Liver (tissue), 9 donors: Measurements from ENCODE around the gene AGPAT4. TPM values are rescaled to one million over a fixed set of nuclear protein-coding genes. Genes with fewer than 3 reads are reported as not detected.

Experiments used
- DNase-seq: peaks from one replicate; pipeline ENCODE4 v3.0.0-alpha.2; 2017; ENCODE audit warnings: low spot score
- H3K27ac ChIP-seq, 2 donors: one replicate each; pipeline ENCODE4 v1.7.0; 2013; ENCODE audit warnings: inconsistent platforms in 2 of 2, low read length in 2 of 2, control low read depth in 1 of 2, low read depth in 1 of 2, mild to moderate bottlenecking in 1 of 2
- H3K27me3 ChIP-seq, 4 donors: one replicate each; pipeline versions ENCODE4 v1.6.1 to v1.7.0; 2013; ENCODE audit warnings: low read length in 3 of 4, inconsistent platforms in 1 of 4, mild to moderate bottlenecking in 1 of 4, moderate library complexity in 1 of 4; ENCODE audit not compliant: control insufficient read depth in 4 of 4, insufficient read depth in 4 of 4
- H3K36me3 ChIP-seq, 4 donors: one replicate each; pipeline versions ENCODE4 v1.6.1 to v1.7.0; 2013; ENCODE audit warnings: low read length in 3 of 4, mild to moderate bottlenecking in 3 of 4, low read depth in 1 of 4, moderate library complexity in 1 of 4; ENCODE audit not compliant: control insufficient read depth in 4 of 4, insufficient read depth in 3 of 4
- H3K4me1 ChIP-seq, 4 donors: one replicate each; pipeline versions ENCODE4 v1.6.1 to v1.7.0; 2013; ENCODE audit warnings: low read length in 3 of 4, mild to moderate bottlenecking in 3 of 4, moderate library complexity in 1 of 4; ENCODE audit not compliant: control insufficient read depth in 4 of 4, insufficient read depth in 4 of 4
- H3K4me3 ChIP-seq, 3 donors: one replicate each; pipeline versions ENCODE4 v1.6.1 to v1.7.0; 2013; ENCODE audit warnings: low read length in 3 of 3, control low read depth in 1 of 3, low read depth in 1 of 3, mild to moderate bottlenecking in 1 of 3
- H3K9ac ChIP-seq, 2 donors: one replicate each; pipeline ENCODE4 v1.7.0; 2013; ENCODE audit warnings: low read length in 2 of 2, mild to moderate bottlenecking in 2 of 2, moderate library complexity in 2 of 2, control low read depth in 1 of 2, low read depth in 1 of 2
- H3K9me3 ChIP-seq, 4 donors: one replicate each; pipeline versions ENCODE4 v1.6.1 to v1.7.0; 2013; ENCODE audit warnings: low read length in 3 of 4; ENCODE audit not compliant: control insufficient read depth in 4 of 4
- ATF3 ChIP-seq: IDR thresholded peaks from 2 replicates; pipeline ENCODE4 v1.6.1; 2016; ENCODE audit warnings: antibody characterized with exemption
- CTCF ChIP-seq: fragments of 150-350 bp; IDR thresholded peaks from 2 replicates; pipeline ENCODE4 v1.5.1; 2017; ENCODE audit warnings: improper control_type of control experiment, low read depth, low read length; ENCODE audit not compliant: missing input control
- EGR1 ChIP-seq, 2 donors: IDR thresholded peaks; 2 replicates each; pipeline ENCODE4 v1.6.1; 2016 to 2018; ENCODE audit warnings: antibody characterized with exemption in 2 of 2, low read depth in 2 of 2
- FOXA1 ChIP-seq: IDR thresholded peaks from 2 replicates; pipeline ENCODE4 v1.6.1; 2016; ENCODE audit warnings: antibody characterized with exemption
- FOXA2 ChIP-seq: IDR thresholded peaks from 2 replicates; pipeline ENCODE4 v1.6.1; 2016; ENCODE audit warnings: antibody characterized with exemption
- GABPA ChIP-seq, 2 donors: IDR thresholded peaks in 1 of 2; conservative IDR thresholded peaks in 1 of 2; 2 replicates each; pipeline ENCODE4 v1.6.1; 2016; ENCODE audit warnings: antibody characterized with exemption in 2 of 2, mild to moderate bottlenecking in 1 of 2, moderate library complexity in 1 of 2
- HNF4A ChIP-seq, 2 donors: conservative IDR thresholded peaks; 2 replicates each; pipeline ENCODE4 v1.6.1; 2016; ENCODE audit warnings: antibody characterized with exemption in 2 of 2, mild to moderate bottlenecking in 2 of 2
- HNF4G ChIP-seq: IDR thresholded peaks from 2 replicates; pipeline ENCODE4 v1.6.1; 2016; ENCODE audit warnings: antibody characterized with exemption
- JUND ChIP-seq, 2 donors: IDR thresholded peaks; 2 replicates each; pipeline ENCODE4 v1.6.1; 2016; ENCODE audit warnings: antibody characterized with exemption in 2 of 2
- MAX ChIP-seq: IDR thresholded peaks from 2 replicates; pipeline ENCODE4 v1.6.1; 2016; ENCODE audit warnings: antibody characterized with exemption
- NR2F2 ChIP-seq: IDR thresholded peaks from 2 replicates; pipeline ENCODE4 v1.6.1; 2016; ENCODE audit warnings: antibody characterized with exemption
- RAD21 ChIP-seq, 2 donors: IDR thresholded peaks; 2 replicates each; pipeline ENCODE4 v1.6.1; 2016; ENCODE audit warnings: antibody characterized with exemption in 2 of 2, mild to moderate bottlenecking in 2 of 2
- REST ChIP-seq: IDR thresholded peaks from 2 replicates; pipeline ENCODE4 v1.6.1; 2016; ENCODE audit warnings: antibody characterized with exemption, mild to moderate bottlenecking
- RXRA ChIP-seq, 2 donors: IDR thresholded peaks; 2 replicates each; pipeline ENCODE4 v1.6.1; 2017 to 2018; ENCODE audit warnings: antibody characterized with exemption in 2 of 2, mild to moderate bottlenecking in 1 of 2
- SP1 ChIP-seq: IDR thresholded peaks from 2 replicates; pipeline ENCODE4 v1.6.1; 2018; ENCODE audit warnings: antibody characterized with exemption, mild to moderate bottlenecking
- TAF1 ChIP-seq: conservative IDR thresholded peaks from 2 replicates; pipeline ENCODE4 v1.6.1; 2016; ENCODE audit warnings: antibody characterized with exemption, mild to moderate bottlenecking
- YY1 ChIP-seq: IDR thresholded peaks from 2 replicates; pipeline ENCODE4 v1.6.1; 2016; ENCODE audit warnings: antibody characterized with exemption, mild to moderate bottlenecking
- ZBTB33 ChIP-seq: IDR thresholded peaks from 2 replicates; pipeline ENCODE4 v1.6.1; 2016; ENCODE audit warnings: antibody characterized with exemption
- WGBS: extraction: QIAGEN DNeasy Blood & Tissue Kit; methylation state at CpG from one replicate; pipeline ENCODE4 v1.1.7; 2013; 5-methylcytosine and 5-hydroxymethylcytosine counted together
- polyA plus RNA-seq, 2 donors: library from polyadenylated mRNA; stranded (reverse) in 1 of 2; unstranded in 1 of 2; fragments of 200-250 nt in 1 of 2; fragments of >200 nt in 1 of 2; fragmentation: Nextera tagmentation in 1 of 2; extraction: Ambion mirVana in 1 of 2; gene quantifications; one replicate each; pipeline versions ENCODE4 v1.2.1 to v1.2.3, GENCODE V29; 2013 to 2015
- total RNA-seq, 2 donors: library from RNA; depleted of rRNA; stranded (reverse); fragments of >200 nt; gene quantifications; one replicate each; pipeline ENCODE4 v1.2.3, GENCODE V29; 2014
- donor health status: healthy.
- donor health status: healthy.
- donor health status: healthy.
- donor health status: healthy.
- donor health status: healthy.

AGPAT4 gene
- total and polyA plus RNA-seq, 4 donors = 0.44 to 17.5 (median 0.69) TPM

GRCh38 chr6:161110028-161110779 lies 163.7 kb downstream of the AGPAT4 start:
- Histone ChIP-seq H3K27ac (no peak overlapping the region), H3K4me1 (no peaks in the 10 kb centered on the region), H3K27me3 (no peaks in the 10 kb centered on the region), H3K9ac (no peak overlapping the region), H3K4me3 (no peak overlapping the region), H3K36me3 (peaks cover 16 to 80% (median 68%) of the 10 kb centered on the region in 4 donors), H3K9me3 (no peaks in the 10 kb centered on the region)
- TF ChIP-seq NR2F2 = no peak
- no peak for TF ChIP-seq JUND (IDR thresholded peaks at IDR 0.05)
- no peak for TF ChIP-seq HNF4A (conservative IDR thresholded peaks at IDR 0.05)
- no peak for TF ChIP-seq FOXA2
- TF ChIP-seq SP1 = no peak
- no peak for TF ChIP-seq HNF4G
- no peak for TF ChIP-seq RAD21 (IDR thresholded peaks at IDR 0.05)
- TF ChIP-seq REST = no peak
- TF ChIP-seq ZBTB33 = no peak
- TF ChIP-seq ATF3 = no peak
- TF ChIP-seq MAX = no peak
- no peak for TF ChIP-seq CTCF
- no peak for TF ChIP-seq TAF1
- no peak for TF ChIP-seq RXRA (IDR thresholded peaks at IDR 0.05)
- no peak for TF ChIP-seq GABPA (IDR thresholded peaks at IDR 0.05 in 1 of 2, conservative IDR thresholded peaks at IDR 0.05 in 1 of 2)
- DNase-seq = no peak
- WGBS = 94% methylated on average over 14 of the region's 14 CpGs

- DNase-seq = no peak
- H3K4me3 ChIP-seq = no peak overlapping the region
- H3K9ac ChIP-seq = no peak overlapping the region
- no peaks in the 10 kb centered on the region for H3K9me3 ChIP-seq
- H3K27ac ChIP-seq = no peak overlapping the region
- 94% methylated on average over 4 of the region's 4 CpGs for WGBS
- H3K4me1 ChIP-seq = no peaks in the 10 kb centered on the region
- no peaks in the 10 kb centered on the region for H3K27me3 ChIP-seq
- H3K36me3 ChIP-seq = peaks cover 17 to 73% (median 64%) of the 10 kb centered on the region in 4 donors
- TF ChIP-seq SP1 (no peak), HNF4A (conservative IDR thresholded peaks at IDR 0.05) (no peak), FOXA1 (no peak), REST (no peak), JUND (IDR thresholded peaks at IDR 0.05) (no peak), RXRA (IDR thresholded peaks at IDR 0.05) (no peak), TAF1 (no peak), FOXA2 (no peak), GABPA (IDR thresholded peaks at IDR 0.05 in 1 of 2, conservative IDR thresholded peaks at IDR 0.05 in 1 of 2) (no peak), MAX (no peak), RAD21 (IDR thresholded peaks at IDR 0.05) (no peak), YY1 (no peak), NR2F2 (no peak), HNF4G (no peak), EGR1 (IDR thresholded peaks at IDR 0.05; ENCODE audit: low read depth in 2 of 2) (no peak)
These were observed 164.5 kb downstream of the AGPAT4 start for GRCh38 chr6:161109366-161109765.
